ENCODE data around the gene TMEM147. TPM values are rescaled to one million over a fixed set of nuclear protein-coding genes. Genes with fewer than 3 reads are reported as not detected.
A peak's percentile ranks its signal among the peaks of the same experiment; 100 is the strongest.

Gene TMEM147
- total and polyA plus RNA-seq, 10 of the 15 experiments (the other 5 are each of a cell fraction or from before 2014, with no cell fraction given), result 53.4 to 145 (median 79.3) TPM

DNA sequence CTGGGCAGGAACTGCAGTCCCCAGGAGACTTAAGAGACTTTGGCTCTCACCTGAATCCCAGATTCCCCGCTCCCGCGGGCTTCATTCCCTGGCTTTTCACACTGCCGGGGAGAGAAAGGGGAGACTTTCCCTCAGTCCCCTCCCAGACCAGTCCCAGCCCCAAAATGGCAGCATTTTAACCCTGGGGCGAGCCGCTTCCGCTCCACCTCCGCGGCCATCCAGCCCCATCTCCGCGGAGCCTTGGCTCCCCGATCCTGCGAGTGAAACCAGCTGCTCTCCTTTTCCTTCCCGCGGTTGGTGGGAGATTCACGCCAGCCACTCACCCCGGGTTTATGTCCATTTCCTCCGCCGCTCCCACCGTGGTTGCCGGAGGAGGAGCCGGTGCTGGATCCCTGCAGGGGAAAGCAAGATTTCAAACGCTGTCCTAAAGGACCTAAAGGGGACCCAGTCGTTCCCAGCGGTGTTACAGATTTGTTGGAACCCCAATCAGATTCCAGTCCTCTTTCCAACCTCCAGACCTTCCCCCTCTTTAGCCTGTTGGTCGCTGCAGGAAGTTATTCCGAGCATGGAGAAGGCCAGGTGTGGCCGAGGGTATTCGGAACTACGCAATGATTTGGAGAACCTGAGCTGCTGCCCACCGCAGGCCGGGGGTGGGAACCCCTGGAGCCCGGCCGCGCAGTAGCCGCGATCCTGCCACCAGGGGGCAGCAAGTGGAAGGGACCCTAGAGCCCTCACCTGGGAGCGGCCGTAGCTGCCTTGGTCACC lies 35.4 kb upstream of the TMEM147 start (continued):
- TF ChIP-seq RUNX3 (IDR thresholded peaks at IDR 0.05; ENCODE audit: low read length) (peak; percentile 58), RELA (IDR thresholded peaks at IDR 0.05; ENCODE audit: borderline replicate concordance, partially characterized antibody) (peak; percentile 31), RELB (IDR thresholded peaks at IDR 0.05; ENCODE audit: low read depth) (no peak), PAX5 (IDR thresholded peaks at IDR 0.05; ENCODE audit: borderline replicate concordance, low read depth, low read length) (no peak), SMAD1 (IDR thresholded peaks at IDR 0.05; ENCODE audit: low read depth, partially characterized antibody) (no peak), NR2F1 (conservative IDR thresholded peaks at IDR 0.05) (no peak), MAX (IDR thresholded peaks at IDR 0.05; ENCODE audit: low read depth, low read length) (no peak), BACH1 (IDR thresholded peaks at IDR 0.05; ENCODE audit: borderline replicate concordance) (0 out of 2 replicates have a peak, but pooled peaks have one; percentile 23), ZNF622 (IDR thresholded peaks at IDR 0.05) (no peak), BCL11A (IDR thresholded peaks at IDR 0.05; ENCODE audit: low read depth, low read length) (no peak), PAX8 (IDR thresholded peaks at IDR 0.05) (no peak), EZH2 (IDR thresholded peaks at IDR 0.05; ENCODE audit: borderline replicate concordance, control insufficient read depth, low read depth, low read length) (no peak), ZNF217 (IDR thresholded peaks at IDR 0.05) (no peak), EED (IDR thresholded peaks at IDR 0.05; ENCODE audit: low read depth) (peak; percentile 72), ZNF24 (IDR thresholded peaks at IDR 0.05) (no peak), CHD2 (IDR thresholded peaks at IDR 0.05; ENCODE audit: borderline replicate concordance, low read depth, low read length) (no peak), CREM (IDR thresholded peaks at IDR 0.05; ENCODE audit: low read depth) (no peak), SREBF1 (IDR thresholded peaks at IDR 0.05; ENCODE audit: low read length) (no peak), ZBED1 (IDR thresholded peaks at IDR 0.05; ENCODE audit: borderline replicate concordance) (no peak), ELK1 (IDR thresholded peaks at IDR 0.05; ENCODE audit: low read depth, low read length) (no peak)
- TF ChIP-seq, protein P1, sequence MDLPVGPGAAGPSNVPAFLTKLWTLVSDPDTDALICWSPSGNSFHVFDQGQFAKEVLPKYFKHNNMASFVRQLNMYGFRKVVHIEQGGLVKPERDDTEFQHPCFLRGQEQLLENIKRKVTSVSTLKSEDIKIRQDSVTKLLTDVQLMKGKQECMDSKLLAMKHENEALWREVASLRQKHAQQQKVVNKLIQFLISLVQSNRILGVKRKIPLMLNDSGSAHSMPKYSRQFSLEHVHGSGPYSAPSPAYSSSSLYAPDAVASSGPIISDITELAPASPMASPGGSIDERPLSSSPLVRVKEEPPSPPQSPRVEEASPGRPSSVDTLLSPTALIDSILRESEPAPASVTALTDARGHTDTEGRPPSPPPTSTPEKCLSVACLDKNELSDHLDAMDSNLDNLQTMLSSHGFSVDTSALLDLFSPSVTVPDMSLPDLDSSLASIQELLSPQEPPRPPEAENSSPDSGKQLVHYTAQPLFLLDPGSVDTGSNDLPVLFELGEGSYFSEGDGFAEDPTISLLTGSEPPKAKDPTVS (IDR thresholded peaks at IDR 0.05; ENCODE audit: low read depth, low read length), result no peak
- TF ChIP-seq, protein P2, sequence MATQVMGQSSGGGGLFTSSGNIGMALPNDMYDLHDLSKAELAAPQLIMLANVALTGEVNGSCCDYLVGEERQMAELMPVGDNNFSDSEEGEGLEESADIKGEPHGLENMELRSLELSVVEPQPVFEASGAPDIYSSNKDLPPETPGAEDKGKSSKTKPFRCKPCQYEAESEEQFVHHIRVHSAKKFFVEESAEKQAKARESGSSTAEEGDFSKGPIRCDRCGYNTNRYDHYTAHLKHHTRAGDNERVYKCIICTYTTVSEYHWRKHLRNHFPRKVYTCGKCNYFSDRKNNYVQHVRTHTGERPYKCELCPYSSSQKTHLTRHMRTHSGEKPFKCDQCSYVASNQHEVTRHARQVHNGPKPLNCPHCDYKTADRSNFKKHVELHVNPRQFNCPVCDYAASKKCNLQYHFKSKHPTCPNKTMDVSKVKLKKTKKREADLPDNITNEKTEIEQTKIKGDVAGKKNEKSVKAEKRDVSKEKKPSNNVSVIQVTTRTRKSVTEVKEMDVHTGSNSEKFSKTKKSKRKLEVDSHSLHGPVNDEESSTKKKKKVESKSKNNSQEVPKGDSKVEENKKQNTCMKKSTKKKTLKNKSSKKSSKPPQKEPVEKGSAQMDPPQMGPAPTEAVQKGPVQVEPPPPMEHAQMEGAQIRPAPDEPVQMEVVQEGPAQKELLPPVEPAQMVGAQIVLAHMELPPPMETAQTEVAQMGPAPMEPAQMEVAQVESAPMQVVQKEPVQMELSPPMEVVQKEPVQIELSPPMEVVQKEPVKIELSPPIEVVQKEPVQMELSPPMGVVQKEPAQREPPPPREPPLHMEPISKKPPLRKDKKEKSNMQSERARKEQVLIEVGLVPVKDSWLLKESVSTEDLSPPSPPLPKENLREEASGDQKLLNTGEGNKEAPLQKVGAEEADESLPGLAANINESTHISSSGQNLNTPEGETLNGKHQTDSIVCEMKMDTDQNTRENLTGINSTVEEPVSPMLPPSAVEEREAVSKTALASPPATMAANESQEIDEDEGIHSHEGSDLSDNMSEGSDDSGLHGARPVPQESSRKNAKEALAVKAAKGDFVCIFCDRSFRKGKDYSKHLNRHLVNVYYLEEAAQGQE (IDR thresholded peaks at IDR 0.05; ENCODE audit: low read depth, low read length), result no peak

Data from GM12878 (cell line).